ENCODE results near the gene PGF. TPM values are rescaled to one million over a fixed set of nuclear protein-coding genes. Genes with fewer than 3 reads are reported as not detected.
"Not testable (repeated sequence)": the region's sequence is repeated elsewhere in the genome, so short reads cannot be mapped to it uniquely, and the experiment has no call there.

Gene PGF
- total RNA-seq, 1 donor from 2014 or later, result 56.6 TPM

DNA sequence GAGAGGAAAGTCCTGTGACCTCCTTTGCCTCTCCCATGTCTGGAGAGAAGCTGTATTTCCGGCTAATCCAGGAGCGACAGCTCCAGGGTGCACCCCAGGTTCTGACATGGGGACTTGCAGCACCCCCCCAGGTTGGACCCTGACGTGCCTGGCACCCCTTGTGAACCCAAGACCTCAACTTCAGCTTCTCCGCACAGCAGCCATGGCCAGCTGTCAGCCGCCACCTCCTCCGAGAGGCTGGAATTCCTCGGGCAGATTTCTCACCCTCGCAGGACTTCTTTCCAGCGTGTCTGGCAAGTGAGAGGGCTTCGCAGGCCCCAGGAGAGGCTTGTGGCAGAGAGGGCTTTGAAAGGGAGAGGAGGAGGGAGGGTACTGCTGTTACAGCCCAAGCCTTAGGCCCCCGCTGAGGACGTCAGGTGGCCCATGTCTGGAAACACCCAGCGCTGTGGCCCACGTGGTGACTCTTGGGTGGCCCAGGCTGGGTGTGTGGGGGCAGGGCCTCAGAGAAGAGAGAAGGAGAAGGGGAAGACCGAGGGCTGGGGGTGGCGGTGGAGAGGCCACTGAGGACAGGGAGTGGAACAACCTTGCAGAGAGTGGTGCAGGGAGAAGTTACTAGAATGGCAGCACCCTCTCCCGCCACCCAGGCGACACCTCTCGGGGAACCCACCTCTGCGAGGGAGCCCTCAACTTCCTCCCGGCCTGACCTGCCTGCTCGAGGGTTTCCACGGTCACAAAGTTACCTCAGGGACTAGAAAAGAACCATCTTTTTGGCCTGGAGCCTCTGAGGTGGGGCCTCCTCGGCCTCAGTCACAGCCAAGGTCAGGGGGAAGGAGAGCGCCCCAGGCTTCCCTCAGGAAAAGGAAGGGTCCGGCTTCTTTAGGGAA, 20.7 kb downstream of the PGF start:
- no peak for DNase-seq (ENCODE audit: low read depth)
- Histone ChIP-seq H3K27me3 (ENCODE audit: control insufficient read depth, insufficient read depth, low read length) (no peaks in the 10 kb centered on the region), H3K36me3 (ENCODE audit: control insufficient read depth, insufficient read depth, low read length) (no peaks in the 10 kb centered on the region), H3K4me3 (ENCODE audit: low read depth, low read length) (no peak overlapping the region)
- FAIRE-seq, result no peak
- TF ChIP-seq, protein P1, sequence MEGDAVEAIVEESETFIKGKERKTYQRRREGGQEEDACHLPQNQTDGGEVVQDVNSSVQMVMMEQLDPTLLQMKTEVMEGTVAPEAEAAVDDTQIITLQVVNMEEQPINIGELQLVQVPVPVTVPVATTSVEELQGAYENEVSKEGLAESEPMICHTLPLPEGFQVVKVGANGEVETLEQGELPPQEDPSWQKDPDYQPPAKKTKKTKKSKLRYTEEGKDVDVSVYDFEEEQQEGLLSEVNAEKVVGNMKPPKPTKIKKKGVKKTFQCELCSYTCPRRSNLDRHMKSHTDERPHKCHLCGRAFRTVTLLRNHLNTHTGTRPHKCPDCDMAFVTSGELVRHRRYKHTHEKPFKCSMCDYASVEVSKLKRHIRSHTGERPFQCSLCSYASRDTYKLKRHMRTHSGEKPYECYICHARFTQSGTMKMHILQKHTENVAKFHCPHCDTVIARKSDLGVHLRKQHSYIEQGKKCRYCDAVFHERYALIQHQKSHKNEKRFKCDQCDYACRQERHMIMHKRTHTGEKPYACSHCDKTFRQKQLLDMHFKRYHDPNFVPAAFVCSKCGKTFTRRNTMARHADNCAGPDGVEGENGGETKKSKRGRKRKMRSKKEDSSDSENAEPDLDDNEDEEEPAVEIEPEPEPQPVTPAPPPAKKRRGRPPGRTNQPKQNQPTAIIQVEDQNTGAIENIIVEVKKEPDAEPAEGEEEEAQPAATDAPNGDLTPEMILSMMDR (IDR thresholded peaks at IDR 0.05; ENCODE audit: insufficient read depth, low read length, severe bottlenecking), result no peak

DNA sequence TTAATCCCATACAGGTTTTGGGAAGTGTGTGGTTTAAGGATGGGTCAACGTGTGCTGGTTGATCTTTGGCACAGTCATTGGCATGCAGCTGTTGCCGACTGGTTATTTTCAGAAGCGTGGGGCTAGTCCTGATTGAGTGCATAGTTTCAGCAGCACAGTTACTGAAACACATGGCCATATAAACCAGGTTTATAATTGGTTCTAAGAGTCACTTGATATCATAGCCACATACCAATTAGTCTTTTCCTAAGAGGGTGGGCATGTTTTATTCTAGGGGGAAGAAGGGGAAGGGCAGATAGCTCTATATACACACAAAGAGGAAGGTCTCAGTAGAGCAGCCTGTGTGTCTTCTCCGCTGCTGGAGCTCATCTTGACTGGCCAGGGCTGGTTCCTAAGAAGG, 21.4 kb downstream of the PGF start:
- Histone ChIP-seq H3K4me3 (ENCODE audit: low read depth, low read length) (no peak overlapping the region), H3K36me3 (ENCODE audit: control insufficient read depth, insufficient read depth, low read length) (no peaks in the 10 kb centered on the region), H3K27me3 (ENCODE audit: control insufficient read depth, insufficient read depth, low read length) (no peaks in the 10 kb centered on the region)
- no peak for FAIRE-seq
- no peak for DNase-seq (ENCODE audit: low read depth)
- TF ChIP-seq, protein P1 (IDR thresholded peaks at IDR 0.05; ENCODE audit: insufficient read depth, low read length, severe bottlenecking), result no peak

DNA sequence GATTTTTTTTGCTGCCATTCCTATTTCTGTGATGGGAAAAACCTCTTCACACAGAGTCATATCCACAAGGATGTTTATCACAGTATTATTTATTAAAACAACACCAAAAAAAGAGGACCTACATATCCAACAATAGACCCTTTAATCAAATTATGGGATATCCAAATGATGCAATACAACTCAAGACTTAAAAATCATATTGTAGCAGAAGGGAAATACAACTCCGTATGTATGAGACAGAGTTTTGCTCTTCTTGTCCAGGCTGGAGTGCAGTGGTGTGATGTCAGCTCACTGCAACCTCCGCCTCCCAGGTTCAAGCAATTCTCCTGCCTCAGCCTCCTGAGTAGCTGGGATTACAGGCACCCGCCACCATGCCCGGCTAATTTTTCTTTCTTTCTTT, 22.5 kb downstream of the PGF start:
- not testable (repeated sequence) for H3K36me3 ChIP-seq (ENCODE audit: control insufficient read depth, insufficient read depth, low read length); DNase-seq (ENCODE audit: low read depth); H3K4me3 ChIP-seq (ENCODE audit: low read depth, low read length); FAIRE-seq; H3K27me3 ChIP-seq (ENCODE audit: control insufficient read depth, insufficient read depth, low read length)

DNA sequence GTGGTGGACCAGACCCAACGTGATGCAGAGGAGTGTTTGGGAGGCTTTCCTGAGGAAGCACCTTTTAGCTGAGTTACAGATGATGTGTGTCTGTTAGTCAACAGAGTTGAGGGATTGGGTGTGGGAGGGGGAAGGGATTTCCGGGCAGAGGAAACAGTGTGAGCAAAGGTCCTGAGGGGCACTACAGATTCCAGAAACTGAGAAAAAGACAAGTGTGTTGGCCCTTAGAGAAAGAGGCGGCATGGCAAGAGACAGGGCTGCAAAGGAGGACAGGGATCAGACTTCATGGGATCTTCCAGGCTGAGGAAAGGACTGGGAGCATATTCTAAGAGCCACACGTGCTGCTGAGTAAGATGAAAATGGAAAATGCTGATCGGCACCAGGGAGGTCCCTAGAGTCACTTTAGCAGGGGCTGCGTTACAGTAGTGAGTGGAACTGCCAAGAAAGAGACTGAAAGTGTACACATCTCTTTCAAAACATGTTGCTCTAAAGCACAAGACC, 22.9 kb downstream of the PGF start:
- no peaks in the 10 kb centered on the region for H3K27me3 ChIP-seq (ENCODE audit: control insufficient read depth, insufficient read depth, low read length)
- FAIRE-seq (no peak), DNase-seq (ENCODE audit: low read depth) (peak; percentile 21)
- no peaks in the 10 kb centered on the region for H3K36me3 ChIP-seq (ENCODE audit: control insufficient read depth, insufficient read depth, low read length)
- H3K4me3 ChIP-seq (ENCODE audit: low read depth, low read length), result no peak overlapping the region
- TF ChIP-seq, protein P1 (IDR thresholded peaks at IDR 0.05; ENCODE audit: insufficient read depth, low read length, severe bottlenecking), result no peak

DNA sequence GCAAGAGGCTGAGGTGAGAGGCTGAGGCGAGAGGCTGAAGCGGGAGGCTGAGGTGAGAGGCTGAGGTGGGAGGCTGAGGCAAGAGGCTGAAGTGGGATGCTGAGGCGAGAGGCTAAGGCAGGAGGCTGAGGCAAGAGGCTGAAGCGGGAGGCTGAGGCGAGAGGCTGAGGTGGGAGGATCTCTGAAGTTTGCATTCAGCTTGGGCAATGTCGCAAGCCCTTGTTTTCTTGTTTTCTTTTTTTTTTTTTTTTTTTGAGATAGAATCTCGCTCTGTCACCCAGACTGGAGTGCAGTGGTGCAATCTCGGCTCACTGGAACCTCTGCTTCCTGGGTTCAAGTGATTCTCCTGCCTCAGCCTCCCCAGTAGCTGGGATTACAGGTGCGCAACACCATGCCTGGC, 23.7 kb downstream of the PGF start:
- H3K27me3 ChIP-seq (ENCODE audit: control insufficient read depth, insufficient read depth, low read length); FAIRE-seq; H3K4me3 ChIP-seq (ENCODE audit: low read depth, low read length); DNase-seq (ENCODE audit: low read depth); H3K36me3 ChIP-seq (ENCODE audit: control insufficient read depth, insufficient read depth, low read length): not testable (repeated sequence)

DNA sequence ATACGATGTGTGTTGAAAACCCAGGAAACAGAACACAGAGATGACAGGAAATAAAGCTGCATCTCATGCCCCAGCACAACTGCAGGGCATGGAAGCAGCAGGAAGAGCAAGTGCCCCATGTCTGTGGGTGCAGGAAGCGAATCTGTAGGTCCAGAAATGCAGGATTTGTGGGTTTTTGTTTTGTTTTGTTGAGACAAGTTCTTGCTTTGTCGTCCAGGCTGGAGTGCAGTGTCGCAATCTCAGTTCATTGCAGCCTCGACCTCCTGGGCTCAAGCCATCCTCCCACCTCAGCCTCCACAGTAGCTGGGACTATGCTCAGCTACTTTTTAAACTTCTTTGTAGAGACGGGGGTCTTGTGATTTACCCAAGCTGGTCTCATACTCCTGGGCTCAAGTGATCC, 26.2 kb downstream of the PGF start:
- no peaks in the 10 kb centered on the region for H3K36me3 ChIP-seq (ENCODE audit: control insufficient read depth, insufficient read depth, low read length)
- no peaks in the 10 kb centered on the region for H3K27me3 ChIP-seq (ENCODE audit: control insufficient read depth, insufficient read depth, low read length)
- no peak for DNase-seq (ENCODE audit: low read depth)
- FAIRE-seq, result no peak
- H3K4me3 ChIP-seq (ENCODE audit: low read depth, low read length), result no peak overlapping the region
- TF ChIP-seq, protein P1 (IDR thresholded peaks at IDR 0.05; ENCODE audit: insufficient read depth, low read length, severe bottlenecking), result no peak
